Coronary artery (tissue), 2 donors: ENCODE data around the gene TTLL11.

Experiments
- DNase-seq: peaks from one replicate; pipeline ENCODE4 v3.0.0-alpha.2; 2017; ENCODE audit warnings: low spot score
- H3K27ac ChIP-seq, 2 donors: fragments of 200-600 bp; sonication (generic); one replicate each; pipeline ENCODE4 v1.5.1; 2016 to 2019
- H3K4me3 ChIP-seq: fragments of 200-600 bp; sonication (generic); 2 replicates; pipeline ENCODE4 v1.5.1; 2016; ENCODE audit warnings: mild to moderate bottlenecking, moderate library complexity
- TF ChIP-seq, protein P1 (sequence below): fragments of 200-600 bp; sonication (generic); IDR thresholded peaks from one replicate; pipeline ENCODE4 v1.5.1; 2019; ENCODE audit warnings: antibody characterized with exemption

Gene TTLL11

GRCh38 chr9:121942313-121942712 is 150.8 kb downstream of the TTLL11 start:
- Histone ChIP-seq H3K4me3 (no peak overlapping the region), H3K27ac (no peak overlapping the region)
- DNase-seq, result no peak
- TF ChIP-seq, protein P1, sequence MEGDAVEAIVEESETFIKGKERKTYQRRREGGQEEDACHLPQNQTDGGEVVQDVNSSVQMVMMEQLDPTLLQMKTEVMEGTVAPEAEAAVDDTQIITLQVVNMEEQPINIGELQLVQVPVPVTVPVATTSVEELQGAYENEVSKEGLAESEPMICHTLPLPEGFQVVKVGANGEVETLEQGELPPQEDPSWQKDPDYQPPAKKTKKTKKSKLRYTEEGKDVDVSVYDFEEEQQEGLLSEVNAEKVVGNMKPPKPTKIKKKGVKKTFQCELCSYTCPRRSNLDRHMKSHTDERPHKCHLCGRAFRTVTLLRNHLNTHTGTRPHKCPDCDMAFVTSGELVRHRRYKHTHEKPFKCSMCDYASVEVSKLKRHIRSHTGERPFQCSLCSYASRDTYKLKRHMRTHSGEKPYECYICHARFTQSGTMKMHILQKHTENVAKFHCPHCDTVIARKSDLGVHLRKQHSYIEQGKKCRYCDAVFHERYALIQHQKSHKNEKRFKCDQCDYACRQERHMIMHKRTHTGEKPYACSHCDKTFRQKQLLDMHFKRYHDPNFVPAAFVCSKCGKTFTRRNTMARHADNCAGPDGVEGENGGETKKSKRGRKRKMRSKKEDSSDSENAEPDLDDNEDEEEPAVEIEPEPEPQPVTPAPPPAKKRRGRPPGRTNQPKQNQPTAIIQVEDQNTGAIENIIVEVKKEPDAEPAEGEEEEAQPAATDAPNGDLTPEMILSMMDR, result no peak

DNA sequence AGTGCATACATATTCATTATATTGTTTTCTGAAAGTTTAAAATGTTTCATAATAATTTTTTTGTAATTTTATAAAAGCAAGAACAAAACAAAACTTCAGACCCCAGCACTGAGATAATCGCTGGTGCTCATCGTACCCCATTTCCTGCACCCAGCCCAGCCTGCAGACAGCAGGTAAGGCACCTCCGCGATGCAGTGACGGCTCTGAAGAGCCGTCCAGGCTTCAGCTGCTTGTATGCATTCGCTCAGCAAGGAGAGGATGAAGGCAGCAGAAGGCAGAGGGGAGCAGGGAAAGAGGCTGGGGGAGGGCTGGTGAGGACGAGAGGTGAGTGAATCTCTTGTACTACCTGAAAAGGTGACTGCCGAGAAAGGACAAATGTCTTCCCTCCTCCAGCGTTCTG is 153.5 kb downstream of the TTLL11 start:
- Histone ChIP-seq H3K4me3 (no peak overlapping the region), H3K27ac (no peak overlapping the region)
- TF ChIP-seq, protein P1, result no peak
- DNase-seq, result no peak

- TF ChIP-seq, protein P1, result no peak
- no peak for DNase-seq
- Histone ChIP-seq H3K27ac (no peak overlapping the region), H3K4me3 (no peak overlapping the region)
Measured at GRCh38 chr9:121938621-121939020, 154.5 kb downstream of the TTLL11 start.

DNA sequence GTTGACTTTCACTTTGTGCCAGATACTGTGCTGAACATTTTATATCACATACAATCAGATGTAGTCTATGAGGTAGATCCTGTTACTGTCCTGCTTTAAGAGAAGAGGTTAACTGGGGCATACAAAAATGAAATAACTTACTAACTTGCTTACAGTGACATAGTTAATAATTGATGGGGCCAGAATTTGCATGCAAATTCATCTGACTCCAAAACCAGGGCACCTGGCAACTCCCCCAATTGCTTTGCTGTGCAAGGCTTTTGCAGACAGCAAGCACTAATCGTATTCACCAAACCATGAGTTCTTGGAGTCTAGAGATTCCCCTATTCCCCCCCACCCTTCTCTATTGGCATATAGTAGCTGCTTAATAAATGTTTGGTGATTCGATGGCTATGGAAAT is 155.9 kb downstream of the TTLL11 start:
- no peak for DNase-seq
- TF ChIP-seq, protein P1, result no peak
- H3K27ac ChIP-seq, result no peak overlapping the region
- H3K4me3 ChIP-seq, result no peak overlapping the region

DNA sequence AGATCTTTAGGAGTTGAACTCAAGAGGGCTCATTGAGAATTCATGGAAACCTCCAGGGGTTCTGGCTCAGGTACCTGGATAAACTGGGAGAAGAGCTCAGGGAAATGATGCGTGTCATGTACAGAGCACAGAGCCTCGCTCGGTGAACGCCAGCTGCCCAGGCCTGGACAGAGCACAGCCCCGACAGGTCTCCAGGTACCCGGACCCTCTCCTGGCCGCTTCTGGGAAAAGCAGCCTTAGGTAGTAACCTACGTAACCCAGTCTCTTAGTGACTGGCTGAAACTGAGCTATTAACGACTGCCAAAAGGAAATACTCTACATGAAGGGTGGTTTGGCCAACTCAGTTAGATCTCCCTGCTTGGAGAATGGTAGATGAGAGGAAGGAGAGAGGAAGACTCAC is 157.4 kb downstream of the TTLL11 start:
- DNase-seq, result no peak
- H3K4me3 ChIP-seq, result no peak overlapping the region
- H3K27ac ChIP-seq, result no peak overlapping the region
- TF ChIP-seq, protein P1, result no peak

- DNase-seq, result no peak
- Histone ChIP-seq H3K4me3 (no peak overlapping the region), H3K27ac (no peak overlapping the region)
- TF ChIP-seq, protein P1, result no peak
Measured at GRCh38 chr9:121930956-121931355, 162.2 kb downstream of the TTLL11 start.

DNA sequence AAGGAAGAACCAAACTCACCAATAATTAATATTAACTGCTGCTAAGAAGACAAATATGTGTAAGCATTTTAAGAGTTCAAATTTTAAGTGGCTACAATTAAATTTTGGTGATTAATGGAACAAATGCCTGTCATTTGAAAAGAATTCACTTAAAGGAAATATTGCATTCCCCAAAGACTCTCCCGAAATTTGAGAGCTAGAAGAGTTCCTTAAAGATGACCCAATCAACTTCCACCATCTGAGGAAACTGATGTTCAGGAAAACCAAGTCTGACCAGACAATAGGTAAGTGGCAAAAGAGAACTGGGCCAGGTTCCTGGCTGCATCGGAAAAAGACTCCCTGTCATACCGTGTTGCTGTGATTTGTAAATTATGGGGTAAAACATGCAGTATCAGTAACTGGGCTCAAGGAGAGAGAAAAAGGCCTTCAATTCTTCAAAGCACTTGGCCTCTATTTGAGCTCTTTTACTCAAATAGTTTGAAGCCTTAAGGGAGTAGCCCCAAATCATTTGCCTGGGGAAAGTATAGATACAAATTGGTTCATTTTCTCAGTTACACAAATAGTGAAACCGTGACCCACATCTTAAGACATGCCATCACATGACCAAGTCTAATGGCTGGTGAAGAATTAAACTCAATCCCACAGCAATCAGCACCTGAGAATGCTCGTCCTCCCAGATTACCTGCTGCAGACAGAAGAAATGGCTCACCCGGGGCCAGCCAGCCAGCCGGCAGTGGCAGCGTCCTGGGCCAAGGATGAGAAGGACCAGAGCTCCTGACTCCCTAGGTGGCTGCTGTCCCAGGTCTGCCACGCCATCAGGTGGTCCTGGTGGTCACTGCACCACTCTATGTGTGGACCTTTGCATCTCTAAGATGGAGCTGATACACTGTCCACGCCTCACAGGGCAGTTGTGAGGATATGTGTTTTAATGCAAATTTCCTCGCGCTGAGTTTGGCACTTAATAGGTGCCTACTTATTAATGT is 162.9 kb downstream of the TTLL11 start:
- Histone ChIP-seq H3K27ac (no peak overlapping the region), H3K4me3 (no peak overlapping the region)
- TF ChIP-seq, protein P1, result no peak
- no peak for DNase-seq
